ENCODE results near the gene GDPD5. TPM values are rescaled to one million over a fixed set of nuclear protein-coding genes. Genes with fewer than 3 reads are reported as not detected.

The GDPD5 gene
- total RNA-seq, 4 donors from 2014 or later = 5.1 to 9.3 (median 8.4) TPM

DNA sequence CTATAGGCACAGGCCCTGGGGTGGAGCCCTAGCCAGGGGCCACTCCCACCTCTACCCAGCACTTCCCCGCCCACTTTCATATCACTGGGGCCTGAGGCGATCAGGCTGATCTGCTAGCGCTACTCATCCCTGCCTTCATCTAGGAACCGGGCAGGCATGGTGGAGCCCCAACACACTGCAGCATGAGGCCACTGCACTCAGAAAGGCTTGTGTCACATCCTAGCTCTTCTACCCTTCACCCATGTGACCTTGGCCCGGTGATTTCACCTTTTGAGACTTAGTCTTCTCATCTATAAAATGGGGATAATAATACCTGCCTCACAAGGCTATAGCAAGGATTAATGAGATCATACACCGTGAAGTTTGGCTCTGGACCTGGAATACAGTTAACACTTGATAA is 18.1 kb upstream of the GDPD5 start:
- Histone ChIP-seq H3K36me3 (no peaks in the 10 kb centered on the region), H3K27ac (replicated peaks in 1 of 4) (no peak overlapping the region), H3K27me3 (no peaks in the 10 kb centered on the region), H3K9me3 (no peaks in the 10 kb centered on the region), H3K4me1 (peaks cover 5 to 8% (median 8%) of the 10 kb centered on the region in 4 donors), H3K4me3 (no peak overlapping the region)
- intact Hi-C loops (cut with DNase I) = no loop called here
- TF ChIP-seq, protein P1, sequence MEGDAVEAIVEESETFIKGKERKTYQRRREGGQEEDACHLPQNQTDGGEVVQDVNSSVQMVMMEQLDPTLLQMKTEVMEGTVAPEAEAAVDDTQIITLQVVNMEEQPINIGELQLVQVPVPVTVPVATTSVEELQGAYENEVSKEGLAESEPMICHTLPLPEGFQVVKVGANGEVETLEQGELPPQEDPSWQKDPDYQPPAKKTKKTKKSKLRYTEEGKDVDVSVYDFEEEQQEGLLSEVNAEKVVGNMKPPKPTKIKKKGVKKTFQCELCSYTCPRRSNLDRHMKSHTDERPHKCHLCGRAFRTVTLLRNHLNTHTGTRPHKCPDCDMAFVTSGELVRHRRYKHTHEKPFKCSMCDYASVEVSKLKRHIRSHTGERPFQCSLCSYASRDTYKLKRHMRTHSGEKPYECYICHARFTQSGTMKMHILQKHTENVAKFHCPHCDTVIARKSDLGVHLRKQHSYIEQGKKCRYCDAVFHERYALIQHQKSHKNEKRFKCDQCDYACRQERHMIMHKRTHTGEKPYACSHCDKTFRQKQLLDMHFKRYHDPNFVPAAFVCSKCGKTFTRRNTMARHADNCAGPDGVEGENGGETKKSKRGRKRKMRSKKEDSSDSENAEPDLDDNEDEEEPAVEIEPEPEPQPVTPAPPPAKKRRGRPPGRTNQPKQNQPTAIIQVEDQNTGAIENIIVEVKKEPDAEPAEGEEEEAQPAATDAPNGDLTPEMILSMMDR (IDR thresholded peaks at IDR 0.05) = no peak
- TF ChIP-seq EP300 (IDR thresholded peaks at IDR 0.05) = no peak
- no peak for TF ChIP-seq POLR2AphosphoS5 (IDR thresholded peaks at IDR 0.05)
- TF ChIP-seq POLR2A (IDR thresholded peaks at IDR 0.05; ENCODE audit: low read depth) = no peak
- no peak for DNase-seq (ENCODE audit: extremely low spot score)
- WGBS = 100% methylated on average over 6 of the region's 6 CpGs

DNA sequence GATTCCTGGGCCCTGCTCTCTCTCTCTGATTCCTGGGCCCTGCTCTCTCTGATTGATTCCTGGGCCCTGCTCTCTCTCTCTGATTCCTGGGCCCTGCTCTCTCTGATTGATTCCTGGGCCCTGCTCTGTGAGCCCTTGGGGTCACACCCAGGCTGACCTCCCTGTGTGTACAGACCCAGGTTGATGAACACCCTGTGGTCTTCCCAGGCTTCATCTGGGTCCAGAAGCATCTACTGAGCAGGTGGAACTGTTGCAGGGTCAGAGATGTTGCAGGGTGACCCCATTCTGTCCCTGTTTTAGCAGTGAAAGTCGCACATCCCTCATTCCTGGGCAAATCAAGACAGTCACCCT is 16.3 kb upstream of the GDPD5 start:
- intact Hi-C loops (cut with DNase I) = no loop called here
- Histone ChIP-seq H3K4me3 (no peak overlapping the region), H3K27me3 (no peaks in the 10 kb centered on the region), H3K36me3 (no peaks in the 10 kb centered on the region), H3K27ac (replicated peaks in 1 of 4) (no peak overlapping the region), H3K9me3 (no peaks in the 10 kb centered on the region), H3K4me1 (no peaks in the 10 kb centered on the region)
- no peak for TF ChIP-seq EP300 (IDR thresholded peaks at IDR 0.05)
- TF ChIP-seq POLR2A (IDR thresholded peaks at IDR 0.05; ENCODE audit: low read depth) = no peak
- TF ChIP-seq, protein P1 (IDR thresholded peaks at IDR 0.05) = no peak
- no peak for TF ChIP-seq POLR2AphosphoS5 (IDR thresholded peaks at IDR 0.05)
- DNase-seq (ENCODE audit: extremely low spot score) = no peak
- no CpG with 5 or more reads among the region's 1 CpG for WGBS

DNA sequence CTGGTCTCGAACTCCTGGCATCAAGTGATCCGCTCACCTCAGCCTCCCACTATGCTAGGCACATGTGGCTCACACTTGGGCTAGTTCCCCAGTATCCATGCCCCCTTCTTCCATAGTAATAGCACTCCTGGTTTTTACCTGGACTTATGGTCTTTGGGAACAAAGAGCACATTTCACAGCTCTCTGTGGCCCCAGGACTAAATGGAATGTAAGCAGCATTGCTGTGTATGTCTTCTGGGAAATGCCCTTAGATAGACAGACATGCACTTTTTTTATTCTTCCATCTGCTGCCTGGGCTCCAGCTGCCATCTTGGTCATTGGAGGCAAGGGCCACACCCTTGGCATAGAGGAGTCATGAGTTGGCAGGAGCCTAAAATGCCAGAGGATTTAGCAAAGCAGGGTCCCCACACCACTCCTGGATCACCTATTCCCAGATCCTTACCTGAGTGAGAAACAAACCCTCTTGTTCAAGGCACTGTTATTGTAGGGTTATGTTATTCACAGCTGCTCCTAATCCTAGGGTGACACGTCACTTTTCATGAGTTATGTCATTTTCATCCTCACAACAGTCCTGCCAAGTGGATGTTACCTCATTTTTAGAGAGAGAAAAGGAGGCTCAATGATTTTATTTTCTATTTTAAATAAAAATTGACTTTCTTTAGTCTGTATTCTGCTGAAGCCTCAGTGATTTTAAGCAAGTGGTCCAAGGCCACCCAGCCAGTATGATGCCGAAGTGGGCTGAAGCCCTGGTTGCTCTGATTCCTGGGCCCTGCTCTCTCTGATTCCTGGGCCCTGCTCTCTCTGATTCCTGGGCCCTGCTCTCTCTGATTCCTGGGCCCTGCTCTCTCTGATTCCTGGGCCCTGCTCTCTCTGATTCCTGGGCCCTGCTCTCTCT is 15.7 kb upstream of the GDPD5 start:
- H3K36me3 ChIP-seq = no peaks in the 10 kb centered on the region
- H3K27ac ChIP-seq (replicated peaks in 1 of 4) = no peak overlapping the region
- no peak for DNase-seq (ENCODE audit: extremely low spot score)
- no peaks in the 10 kb centered on the region for H3K27me3 ChIP-seq
- TF ChIP-seq POLR2AphosphoS5 (IDR thresholded peaks at IDR 0.05) (no peak), POLR2A (IDR thresholded peaks at IDR 0.05; ENCODE audit: low read depth) (no peak)
- intact Hi-C loops (cut with DNase I) = no loop called here
- H3K9me3 ChIP-seq = no peaks in the 10 kb centered on the region
- H3K4me3 ChIP-seq = no peak overlapping the region
- no peaks in the 10 kb centered on the region for H3K4me1 ChIP-seq
- WGBS = 93% methylated on average over 4 of the region's 4 CpGs

- H3K27ac ChIP-seq (replicated peaks in 1 of 4) = no peak overlapping the region
- peaks cover 0 to 2% (median 0%) of the 10 kb centered on the region in 4 donors for H3K4me1 ChIP-seq
- intact Hi-C loops (cut with DNase I) = loop anchor here (10.0 kb wide), 1 partner anchor 265 kb away; no protein-coding TSS in a partner anchor
- DNase-seq (ENCODE audit: extremely low spot score) = no peak
- no peaks in the 10 kb centered on the region for H3K9me3 ChIP-seq
- 73% methylated on average over 8 of the region's 9 CpGs for WGBS
- TF ChIP-seq EP300 (IDR thresholded peaks at IDR 0.05) (no peak), POLR2A (IDR thresholded peaks at IDR 0.05; ENCODE audit: low read depth) (no peak), POLR2AphosphoS5 (IDR thresholded peaks at IDR 0.05) (no peak)
- TF ChIP-seq, protein P1 (IDR thresholded peaks at IDR 0.05) = no peak
- no peaks in the 10 kb centered on the region for H3K27me3 ChIP-seq
- no peaks in the 10 kb centered on the region for H3K36me3 ChIP-seq
- no peak overlapping the region for H3K4me3 ChIP-seq
These were observed 14.0 kb upstream of the GDPD5 start for GRCh38 chr11:75539459-75540334.
